Gastroesophageal sphincter (tissue), 3 donors: Measurements from ENCODE around the gene KIF3A.

Experiments used
- EP300 ChIP-seq: sonication (generic); formaldehyde crosslinking; IDR thresholded peaks from one replicate; pipeline ENCODE4 v1.6.1; 2017; ENCODE audit warnings: antibody characterized with exemption, mild to moderate bottlenecking
- TF ChIP-seq, protein P1 (sequence below), 4 experiments: fragments of 200-600 bp in 2 of 4; fragments of 450-650 bp in 2 of 4; sonication (generic) in 1 of 4; IDR thresholded peaks; one replicate each; pipeline ENCODE4 v1.5.1; 2017 to 2019; ENCODE audit warnings: antibody characterized with exemption in 4 of 4, mild to moderate bottlenecking in 2 of 4, moderate library complexity in 2 of 4

DNA sequence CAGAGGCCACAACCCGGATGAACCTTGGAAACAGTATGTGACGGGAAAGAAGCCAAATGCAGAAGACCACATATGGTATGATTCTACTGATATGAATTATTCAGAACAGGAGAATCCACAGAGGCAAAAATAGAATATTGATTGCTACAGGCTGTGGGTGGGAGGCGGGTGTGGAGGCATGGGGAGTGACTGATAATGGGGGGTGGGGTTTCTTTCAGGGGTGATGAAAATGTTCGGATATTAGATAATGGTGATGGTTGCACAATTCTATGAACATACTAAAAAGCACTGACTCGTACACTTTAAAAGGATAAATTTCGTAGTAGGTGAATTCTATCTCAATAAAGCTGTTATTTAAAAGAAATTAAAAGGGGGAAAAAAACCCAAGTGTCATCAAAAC lies 52.9 kb downstream of the KIF3A start:
- TF ChIP-seq, protein P1, sequence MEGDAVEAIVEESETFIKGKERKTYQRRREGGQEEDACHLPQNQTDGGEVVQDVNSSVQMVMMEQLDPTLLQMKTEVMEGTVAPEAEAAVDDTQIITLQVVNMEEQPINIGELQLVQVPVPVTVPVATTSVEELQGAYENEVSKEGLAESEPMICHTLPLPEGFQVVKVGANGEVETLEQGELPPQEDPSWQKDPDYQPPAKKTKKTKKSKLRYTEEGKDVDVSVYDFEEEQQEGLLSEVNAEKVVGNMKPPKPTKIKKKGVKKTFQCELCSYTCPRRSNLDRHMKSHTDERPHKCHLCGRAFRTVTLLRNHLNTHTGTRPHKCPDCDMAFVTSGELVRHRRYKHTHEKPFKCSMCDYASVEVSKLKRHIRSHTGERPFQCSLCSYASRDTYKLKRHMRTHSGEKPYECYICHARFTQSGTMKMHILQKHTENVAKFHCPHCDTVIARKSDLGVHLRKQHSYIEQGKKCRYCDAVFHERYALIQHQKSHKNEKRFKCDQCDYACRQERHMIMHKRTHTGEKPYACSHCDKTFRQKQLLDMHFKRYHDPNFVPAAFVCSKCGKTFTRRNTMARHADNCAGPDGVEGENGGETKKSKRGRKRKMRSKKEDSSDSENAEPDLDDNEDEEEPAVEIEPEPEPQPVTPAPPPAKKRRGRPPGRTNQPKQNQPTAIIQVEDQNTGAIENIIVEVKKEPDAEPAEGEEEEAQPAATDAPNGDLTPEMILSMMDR (IDR thresholded peaks at IDR 0.05): no peak
- TF ChIP-seq EP300: no peak
